ENCODE data around the gene CATSPERZ.

The CATSPERZ gene

DNA sequence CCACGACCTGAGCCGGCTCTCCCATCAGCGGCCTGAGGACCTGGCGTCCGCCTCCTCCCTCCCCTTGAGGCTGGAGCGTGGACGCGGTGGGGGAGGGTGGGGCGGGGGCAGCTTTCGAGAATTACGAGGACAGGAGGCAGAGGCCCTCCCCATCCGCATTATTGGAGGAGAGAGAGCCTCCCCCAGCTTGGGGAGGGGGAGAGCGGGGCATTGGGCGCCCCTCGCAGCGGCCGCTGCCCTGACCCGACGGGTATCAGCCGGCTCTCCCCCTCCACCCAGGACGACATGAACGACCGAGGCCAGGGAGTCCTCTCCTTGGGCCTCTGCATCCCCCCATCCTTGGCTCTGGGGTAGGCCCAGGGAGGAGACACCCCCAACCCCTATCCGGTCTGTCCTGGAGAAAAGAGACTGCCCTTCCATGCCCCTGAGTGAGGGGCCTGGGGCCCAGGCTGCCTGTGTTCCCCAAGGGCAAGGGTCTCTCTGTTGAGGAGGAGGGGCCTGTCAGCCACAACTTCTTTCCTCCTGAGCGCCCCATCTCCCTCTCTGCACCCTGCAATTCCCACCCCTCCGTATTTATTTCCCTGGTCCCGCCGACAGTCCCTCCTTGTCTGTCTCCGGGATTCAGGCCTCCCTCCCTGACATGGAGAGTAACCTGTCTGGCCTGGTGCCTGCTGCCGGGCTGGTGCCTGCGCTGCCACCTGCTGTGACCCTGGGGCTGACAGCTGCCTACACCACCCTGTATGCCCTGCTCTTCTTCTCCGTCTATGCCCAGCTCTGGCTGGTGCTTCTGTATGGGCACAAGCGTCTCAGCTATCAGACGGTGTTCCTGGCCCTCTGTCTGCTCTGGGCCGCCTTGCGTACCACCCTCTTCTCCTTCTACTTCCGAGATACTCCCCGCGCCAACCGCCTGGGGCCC lies 14.0 kb upstream of the CATSPERZ start:
- DNase-seq: no peak

DNA sequence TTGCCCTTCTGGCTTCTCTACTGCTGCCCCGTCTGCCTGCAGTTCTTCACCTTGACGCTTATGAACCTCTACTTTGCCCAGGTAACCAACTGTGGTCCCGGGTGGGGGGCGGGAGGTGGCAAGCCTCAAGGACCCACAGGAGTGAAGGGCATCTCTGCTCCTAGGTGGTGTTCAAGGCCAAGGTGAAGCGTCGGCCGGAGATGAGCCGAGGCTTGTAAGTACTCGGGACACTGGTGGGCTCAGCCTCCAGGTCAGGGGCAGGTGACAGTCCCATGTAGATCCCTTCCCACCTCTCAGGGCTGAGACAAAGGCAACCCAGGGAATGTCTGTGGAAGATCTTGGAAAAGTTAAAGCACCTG lies 13.4 kb upstream of the CATSPERZ start:
- no peak for DNase-seq

- no peak for DNase-seq
Observed at GRCh38 chr11:64287676-64288352, 12.3 kb upstream of the CATSPERZ start.

- no peak for DNase-seq
Observed at GRCh38 chr11:64288353-64288750, 11.8 kb upstream of the CATSPERZ start.

DNA sequence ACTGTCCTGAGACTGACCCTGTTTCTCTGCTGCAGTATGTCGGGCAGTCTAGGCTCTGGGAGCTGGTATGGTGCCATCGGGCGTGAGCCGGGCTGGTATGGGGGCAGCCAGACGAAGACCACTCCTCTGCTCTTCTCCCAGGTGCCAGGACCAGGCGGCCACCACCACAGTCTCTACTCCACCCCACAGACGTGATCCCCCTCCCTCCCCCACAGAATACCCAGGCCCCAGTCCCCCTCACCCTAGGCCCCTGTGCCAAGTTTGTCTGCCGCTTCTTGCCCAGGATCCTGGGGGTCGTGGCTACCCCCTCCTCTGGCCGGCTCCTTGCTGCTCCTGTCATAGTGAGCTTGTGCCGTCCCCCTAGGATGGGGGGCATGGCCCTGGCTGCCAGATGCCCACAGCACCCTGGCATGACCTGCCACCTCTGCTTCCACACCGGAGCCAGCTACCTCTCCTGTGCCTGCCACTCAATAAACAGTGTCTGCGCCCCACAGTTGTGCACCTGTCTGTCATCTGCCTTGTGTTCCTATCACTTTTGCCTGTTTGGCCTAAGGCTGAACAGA lies 11.1 kb upstream of the CATSPERZ start:
- DNase-seq: no peak

DNA sequence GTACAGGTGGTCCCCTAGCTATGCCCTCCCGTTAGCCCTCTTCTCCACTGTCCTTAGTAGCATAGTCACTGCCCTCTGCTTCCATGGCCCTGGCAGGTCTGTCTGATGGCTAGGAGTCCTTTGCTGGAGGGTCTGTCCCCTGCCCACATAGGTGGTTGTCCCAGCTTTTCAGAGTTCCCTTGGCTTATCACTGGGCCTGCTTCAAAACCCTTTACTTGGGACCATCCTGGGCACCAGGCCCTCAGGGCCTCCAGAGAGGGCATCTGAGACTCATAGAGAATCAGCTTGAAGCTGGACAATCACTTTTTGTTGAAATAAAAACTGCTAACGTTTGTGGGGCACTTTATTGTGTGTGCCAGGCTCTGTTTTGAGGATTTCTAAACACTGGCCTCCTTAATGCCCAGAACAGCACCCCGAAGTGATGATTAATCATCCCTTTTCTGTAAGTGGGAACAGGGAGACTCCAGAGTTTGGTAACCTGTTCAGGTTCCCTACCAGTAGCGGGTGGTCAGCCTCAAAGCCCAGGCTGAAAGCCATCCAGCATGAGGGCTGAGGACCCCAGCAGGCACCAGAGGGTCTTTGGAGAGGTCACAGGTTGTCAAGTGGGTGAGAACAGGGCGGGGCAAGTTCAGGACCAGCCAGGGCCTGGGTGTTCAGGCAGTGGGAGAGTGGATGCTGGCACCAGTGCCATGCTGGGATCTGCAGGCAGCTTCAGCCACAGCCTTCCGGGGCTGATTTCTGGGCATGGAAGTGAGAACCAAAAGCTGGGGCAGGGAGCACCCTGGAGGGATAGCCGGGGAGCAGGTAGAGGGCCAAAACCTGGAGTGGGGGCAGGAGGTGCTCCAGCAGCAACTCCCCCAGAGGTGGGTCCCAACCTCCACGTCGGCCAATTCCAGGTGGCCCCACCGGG lies 9.6 kb upstream of the CATSPERZ start:
- DNase-seq: no peak

GRCh38 chr11:64291262-64291751 lies 8.9 kb upstream of the CATSPERZ start, which contains the start of gene KCNK4:
TSS of gene KCNK4 (plus strand) at chr11:64291302. CDS start at chr11:64293019, 1,717 bp downstream.
- no peak for DNase-seq

- DNase-seq: no peak
Observed at GRCh38 chr11:64291752-64292459, 8.3 kb upstream of the CATSPERZ start.

- no peak for DNase-seq
Observed at GRCh38 chr11:64292460-64293254, 7.5 kb upstream of the CATSPERZ start.

- DNase-seq: no peak
Observed at GRCh38 chr11:64294774-64295173, 5.4 kb upstream of the CATSPERZ start.

- DNase-seq: no peak
Observed at GRCh38 chr11:64295760-64296159, 4.4 kb upstream of the CATSPERZ start.

DNA sequence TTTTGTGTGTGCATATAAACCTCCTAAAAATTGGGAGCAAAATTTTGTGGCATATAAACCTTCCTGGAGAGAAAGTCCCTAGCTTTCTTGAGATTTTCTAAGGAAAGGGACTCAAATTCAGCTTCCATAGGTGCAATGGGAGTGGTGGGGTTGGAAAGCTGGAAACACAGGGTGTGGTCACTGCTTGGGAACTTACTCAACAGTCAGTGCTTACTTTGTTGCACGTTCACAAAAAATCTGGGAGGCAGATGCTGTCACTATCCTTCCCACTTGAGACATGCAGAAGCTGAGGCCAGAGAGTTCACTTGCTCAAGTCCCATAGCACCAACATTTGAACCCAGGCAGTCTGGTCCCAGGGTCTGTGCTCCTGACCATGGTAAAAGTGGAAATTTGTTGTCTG lies 3.9 kb upstream of the CATSPERZ start:
- no peak for DNase-seq

- no peak for DNase-seq
Observed at GRCh38 chr11:64296830-64297698, 3.1 kb upstream of the CATSPERZ start.

DNA sequence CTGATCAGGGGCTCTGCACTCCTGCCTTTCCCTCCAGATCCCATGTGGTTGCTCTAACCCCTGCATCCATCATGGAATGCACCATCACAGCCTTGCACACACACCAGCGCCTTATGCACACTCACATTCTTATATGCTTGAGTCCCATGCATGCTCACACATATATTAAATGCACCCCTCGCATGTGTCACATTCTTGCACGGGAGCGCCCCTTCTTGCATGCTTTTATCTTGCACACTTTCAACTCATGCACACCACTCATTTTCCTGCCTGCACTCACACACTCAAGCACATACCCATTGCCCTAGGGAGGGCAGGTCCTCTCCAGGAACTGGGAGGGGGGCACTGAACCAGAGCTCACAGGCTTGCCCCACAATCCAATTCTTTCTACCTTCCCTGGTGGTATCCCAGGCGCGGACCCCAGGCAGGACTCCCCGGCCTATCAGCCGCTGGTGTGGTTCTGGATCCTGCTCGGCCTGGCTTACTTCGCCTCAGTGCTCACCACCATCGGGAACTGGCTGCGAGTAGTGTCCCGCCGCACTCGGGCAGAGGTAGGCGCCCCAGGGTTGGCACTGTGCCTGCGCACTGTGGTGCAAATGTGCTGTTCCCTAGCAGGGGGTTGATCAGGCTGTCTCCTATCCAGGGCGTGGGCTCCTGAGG lies 2.3 kb upstream of the CATSPERZ start:
- no peak for DNase-seq

DNA sequence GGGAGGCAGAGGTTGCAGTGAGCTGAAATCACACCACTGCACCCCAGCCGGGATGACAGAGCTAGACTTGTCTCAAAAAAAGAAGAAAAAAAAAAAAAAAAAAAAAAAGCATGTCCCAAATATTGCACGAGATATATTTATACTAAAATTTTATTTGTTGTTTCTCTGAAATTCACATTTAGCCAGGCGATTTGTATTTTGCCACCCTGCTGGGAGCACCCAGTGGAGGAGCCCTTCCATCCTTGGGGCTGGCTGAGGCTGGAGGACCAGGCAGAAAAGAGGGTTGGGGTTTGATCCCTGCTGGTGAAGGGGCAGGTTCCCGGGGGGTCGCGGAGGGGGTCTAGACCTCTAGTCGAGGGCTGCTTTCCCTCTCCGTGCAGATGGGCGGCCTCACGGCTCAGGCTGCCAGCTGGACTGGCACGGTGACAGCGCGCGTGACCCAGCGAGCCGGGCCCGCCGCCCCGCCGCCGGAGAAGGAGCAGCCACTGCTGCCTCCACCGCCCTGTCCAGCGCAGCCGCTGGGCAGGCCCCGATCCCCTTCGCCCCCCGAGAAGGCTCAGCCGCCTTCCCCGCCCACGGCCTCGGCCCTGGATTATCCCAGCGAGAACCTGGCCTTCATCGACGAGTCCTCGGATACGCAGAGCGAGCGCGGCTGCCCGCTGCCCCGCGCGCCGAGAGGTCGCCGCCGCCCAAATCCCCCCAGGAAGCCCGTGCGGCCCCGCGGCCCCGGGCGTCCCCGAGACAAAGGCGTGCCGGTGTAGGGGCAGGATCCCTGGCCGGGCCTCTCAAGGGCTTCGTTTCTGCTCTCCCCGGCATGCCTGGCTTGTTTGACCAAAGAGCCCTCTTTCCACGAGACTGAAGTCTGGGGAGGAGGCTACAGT lies 952 bp upstream of the CATSPERZ start:
- no peak for DNase-seq

DNA sequence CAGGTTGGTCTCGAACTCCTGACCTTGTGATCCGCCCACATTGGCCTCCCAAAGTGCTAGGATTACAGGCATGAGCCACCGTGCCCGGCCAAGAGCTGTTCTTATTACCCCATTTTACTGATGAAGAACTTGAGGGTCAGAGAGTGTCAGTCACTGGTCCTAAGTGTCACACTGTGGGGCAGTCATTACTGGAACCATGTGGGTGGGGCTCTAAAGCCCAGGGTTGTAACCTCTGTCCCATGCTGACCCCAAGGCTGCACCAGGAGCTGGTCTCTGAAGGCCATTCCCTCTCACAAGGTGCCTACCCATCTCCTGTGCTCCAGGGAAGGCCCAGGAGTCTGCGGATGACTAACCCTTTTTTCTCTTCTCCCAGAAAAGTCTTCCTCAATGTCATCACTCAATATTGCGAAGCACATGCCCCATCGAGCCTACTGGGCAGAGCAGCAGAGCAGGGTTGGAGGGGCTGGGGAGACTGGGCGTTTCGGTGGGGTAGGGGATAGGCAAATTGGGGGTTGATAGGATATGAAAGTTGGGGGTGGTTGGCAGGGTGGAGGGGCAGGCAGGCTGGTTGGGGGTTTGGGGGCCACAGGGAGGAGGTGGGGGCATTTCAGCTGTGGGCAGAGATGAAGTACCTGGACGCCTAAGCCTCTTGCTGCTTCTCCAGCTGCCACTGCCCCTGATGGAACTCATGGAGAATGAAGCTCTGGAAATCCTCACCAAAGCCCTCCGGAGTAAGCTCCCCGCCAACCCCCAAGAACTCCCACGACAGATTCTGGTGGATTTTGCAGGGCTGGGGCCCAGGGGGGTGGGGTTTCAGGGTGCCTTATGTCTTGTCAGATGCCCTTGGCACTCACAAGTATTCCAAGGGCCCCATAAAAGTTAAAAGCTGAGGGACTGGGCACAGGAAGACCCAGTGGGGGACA lies 3.2 kb downstream of the CATSPERZ start:
- DNase-seq: no peak

- DNase-seq: no peak
Observed at GRCh38 chr11:64304032-64304315, 3.8 kb downstream of the CATSPERZ start.

Data from NCI-H1417 treated with DMSO at 0.1 percent for 48 hours (cell line).